Heart left ventricle (tissue), 13 donors: ENCODE data around the gene MACROH2A1.

Experiments
- CTCF ChIP-seq, 12 donors: fragments of 200-600 bp; sonication (generic) in 4 of 12; IDR thresholded peaks; one replicate each; pipeline versions ENCODE4 v1.5.0 to v1.8.0; 2018 to 2022; ENCODE audit warnings: antibody characterized with exemption in 12 of 12, mild to moderate bottlenecking in 5 of 12
- POLR2A ChIP-seq, 2 donors: fragments of 450-650 bp; IDR thresholded peaks; one replicate each; pipeline ENCODE4 v1.6.1; 2017; ENCODE audit warnings: antibody characterized with exemption in 2 of 2, mild to moderate bottlenecking in 2 of 2, moderate library complexity in 2 of 2
- donor health status: ischemic (EF 13 %, LVEDD 7.1; RV severe dilation, severe dysfunction).
- donor health status: DM: no; HTN: yes; CAD: no.
- donor health status: DM: no; HTN: no; CAD: no.
- donor health status: ischemic (EF 25% LVEDD 6.9; RV normal size, moderate dysfunction).
- donor health status: ischemic (EF 25% LVEDD 5.7; RV mildly dilated, moderate dysfunction).
- donor health status: ischemic (EF 35%, LVEDD 5.7; RV mildly dilated, moderate dysfunction).
- donor health status: nonischemic (EF 11% LVEDD 7.7; RV severe dilation, severe dysfunction).
- donor health status: DM: yes; HTN: yes; CAD: no.
- donor health status: PGD.
- donor health status: ischemic (EF 29% LVEDD 5.4; RV normal size, mild dysfunction).
- donor health status: nonischemic (EF 23%, LVEDD 6.1; RV moderate dilation, normal function).

- TF ChIP-seq CTCF (IDR thresholded peaks at IDR 0.05) (no peak), POLR2A (IDR thresholded peaks at IDR 0.05) (no peak)
Observed at GRCh38 chr5:135445306-135445985, 46.4 kb upstream of the MACROH2A1 start.
